ENCODE data around the gene SMPD1. TPM values are rescaled to one million over a fixed set of nuclear protein-coding genes. Genes with fewer than 3 reads are reported as not detected.

SMPD1 gene
- total and polyA plus RNA-seq, 2 experiments from 2014 or later, result 63.0 to 70.0 TPM

GRCh38 chr11:6420677-6421076 lies 30.4 kb downstream of the SMPD1 start:
- Histone ChIP-seq H3K36me3 (replicated peaks; ENCODE audit: insufficient read depth, low read depth) (no peaks in the 10 kb centered on the region), H3K4me1 (ENCODE audit: insufficient read depth) (peaks cover 9% of the 10 kb centered on the region), H4K20me1 (ENCODE audit: insufficient read depth, poor library complexity, severe bottlenecking) (no peaks in the 10 kb centered on the region), H3K27me3 (no peaks in the 10 kb centered on the region), H3K4me2 (no peak overlapping the region), H3K27ac (no peak overlapping the region), H2AFZ (no peak overlapping the region), H3K9me3 (ENCODE audit: low read depth) (no peaks in the 10 kb centered on the region), H3K79me2 (peaks cover 35% of the 10 kb centered on the region), H3K4me3 (no peak overlapping the region), H3K9me2 (replicated peaks; ENCODE audit: insufficient read depth) (no peaks in the 10 kb centered on the region)
- TF ChIP-seq CTCF (IDR thresholded peaks at IDR 0.05; ENCODE audit: poor library complexity) (no peak), EZH2 (IDR thresholded peaks at IDR 0.05; ENCODE audit: borderline replicate concordance) (no peak), EZH2phosphoT487 (IDR thresholded peaks at IDR 0.05; ENCODE audit: low read depth, severe bottlenecking, unreplicated experiment) (no peak)
- WGBS (ENCODE audit: low lambda C conversion rate, missing lambda C conversion rate), result 96% methylated on average over 3 of the region's 3 CpGs
- DNase-seq (ENCODE audit: low spot score), result no peak

- no peak overlapping the region for H2AFZ ChIP-seq
- H3K4me3 ChIP-seq, result no peak overlapping the region
- no peak overlapping the region for H3K27ac ChIP-seq
- H3K36me3 ChIP-seq (replicated peaks; ENCODE audit: insufficient read depth, low read depth), result no peaks in the 10 kb centered on the region
- no peaks in the 10 kb centered on the region for H3K9me2 ChIP-seq (replicated peaks; ENCODE audit: insufficient read depth)
- no peaks in the 10 kb centered on the region for H3K4me1 ChIP-seq (ENCODE audit: insufficient read depth)
- H4K20me1 ChIP-seq (ENCODE audit: insufficient read depth, poor library complexity, severe bottlenecking), result no peaks in the 10 kb centered on the region
- TF ChIP-seq EZH2phosphoT487 (IDR thresholded peaks at IDR 0.05; ENCODE audit: low read depth, severe bottlenecking, unreplicated experiment) (no peak), EZH2 (IDR thresholded peaks at IDR 0.05; ENCODE audit: borderline replicate concordance) (no peak), CTCF (IDR thresholded peaks at IDR 0.05; ENCODE audit: poor library complexity) (no peak)
- no peak overlapping the region for H3K4me2 ChIP-seq
- no peaks in the 10 kb centered on the region for H3K79me2 ChIP-seq
- no peaks in the 10 kb centered on the region for H3K9me3 ChIP-seq (ENCODE audit: low read depth)
- DNase-seq (ENCODE audit: low spot score), result no peak
- H3K27me3 ChIP-seq, result no peaks in the 10 kb centered on the region
Observed at GRCh38 chr11:6427516-6427915, 37.2 kb downstream of the SMPD1 start.

GRCh38 chr11:6431861-6432260 lies 41.6 kb downstream of the SMPD1 start:
- H3K36me3 ChIP-seq (replicated peaks; ENCODE audit: insufficient read depth, low read depth), result no peaks in the 10 kb centered on the region
- H3K4me2 ChIP-seq, result no peak overlapping the region
- DNase-seq (ENCODE audit: low spot score), result no peak
- H3K27me3 ChIP-seq, result no peaks in the 10 kb centered on the region
- H3K4me1 ChIP-seq (ENCODE audit: insufficient read depth), result no peaks in the 10 kb centered on the region
- no peaks in the 10 kb centered on the region for H4K20me1 ChIP-seq (ENCODE audit: insufficient read depth, poor library complexity, severe bottlenecking)
- 84% methylated on average over 3 of the region's 3 CpGs for WGBS (ENCODE audit: low lambda C conversion rate, missing lambda C conversion rate)
- no peak overlapping the region for H3K4me3 ChIP-seq
- no peaks in the 10 kb centered on the region for H3K9me2 ChIP-seq (replicated peaks; ENCODE audit: insufficient read depth)
- no peak overlapping the region for H2AFZ ChIP-seq
- H3K79me2 ChIP-seq, result no peaks in the 10 kb centered on the region
- TF ChIP-seq EZH2phosphoT487 (IDR thresholded peaks at IDR 0.05; ENCODE audit: low read depth, severe bottlenecking, unreplicated experiment) (no peak), EZH2 (IDR thresholded peaks at IDR 0.05; ENCODE audit: borderline replicate concordance) (no peak), CTCF (IDR thresholded peaks at IDR 0.05; ENCODE audit: poor library complexity) (no peak)
- H3K27ac ChIP-seq, result no peak overlapping the region
- H3K9me3 ChIP-seq (ENCODE audit: low read depth), result no peaks in the 10 kb centered on the region

Measured in hepatocyte (in vitro differentiated cells).